Neural cell (in vitro differentiated cells): ENCODE measurements around the gene TNNT3. TPM values are rescaled to one million over a fixed set of nuclear protein-coding genes. Genes with fewer than 3 reads are reported as not detected.

Experiments used
- H2AFZ ChIP-seq: fragments of 200-600, 300-800 bp; sonication (generic), shearing (Covaris generic); 2 replicates; pipeline ENCODE4 v1.6.0; 2014; ENCODE audit warnings: low read depth, mild to moderate bottlenecking, antibody characterized with exemption, low read length, moderate library complexity
- H3F3A ChIP-seq: fragments of 200-600 bp; shearing (Covaris generic); 2 replicates; pipeline ENCODE4 v1.6.1; 2016; ENCODE audit warnings: mild to moderate bottlenecking, moderate library complexity, mixed read lengths, antibody characterized with exemption, low read length; ENCODE audit not compliant: insufficient read depth, poor library complexity, severe bottlenecking
- H3K27ac ChIP-seq: fragments of 200-600, 300-800 bp; sonication (generic), shearing (Covaris generic); 2 replicates; pipeline ENCODE4 v1.5.1; 2014; ENCODE audit warnings: mild to moderate bottlenecking, low read length, moderate library complexity
- H3K27me3 ChIP-seq: fragments of 300-800, 200-600 bp; sonication (generic), shearing (Covaris generic); 2 replicates; pipeline ENCODE4 v1.6.0; 2014; ENCODE audit warnings: mild to moderate bottlenecking, low read depth, low read length, moderate library complexity; ENCODE audit not compliant: insufficient read depth
- H3K36me3 ChIP-seq: fragments of 300-800, 200-600 bp; sonication (generic), shearing (Covaris generic); 2 replicates; pipeline ENCODE4 v1.5.1; 2014; ENCODE audit warnings: mild to moderate bottlenecking, antibody characterized with exemption, low read length, moderate library complexity; ENCODE audit not compliant: insufficient read depth
- H3K4me2 ChIP-seq: fragments of 300-800, 200-600 bp; sonication (generic), shearing (Covaris generic); 2 replicates; pipeline ENCODE4 v1.6.0; 2014; ENCODE audit warnings: mild to moderate bottlenecking, low read length
- H3K4me3 ChIP-seq: fragments of 300-800, 200-600 bp; sonication (generic), shearing (Covaris generic); 2 replicates; pipeline ENCODE4 v1.5.1; 2014; ENCODE audit warnings: mild to moderate bottlenecking, low read length, moderate library complexity
- H3K79me2 ChIP-seq: fragments of 200-600 bp; shearing (Covaris generic); replicated peaks from 2 replicates; pipeline ENCODE4 v1.6.0; 2014; ENCODE audit warnings: mild to moderate bottlenecking, low read length, moderate library complexity; ENCODE audit not compliant: insufficient read depth
- H3K9ac ChIP-seq: fragments of 300-800, 200-600 bp; sonication (generic), shearing (Covaris generic); 2 replicates; pipeline ENCODE4 v1.6.1; 2016; ENCODE audit warnings: mild to moderate bottlenecking, low read length, mixed read lengths
- H3K9me2 ChIP-seq: fragments of 200-600 bp; shearing (Covaris generic); 2 replicates; pipeline ENCODE4 v1.6.1; 2016; ENCODE audit warnings: mild to moderate bottlenecking, low read length, mixed read lengths; ENCODE audit not compliant: insufficient read depth
- H3K9me3 ChIP-seq: fragments of 200-600, 300-800 bp; sonication (generic), shearing (Covaris generic); 2 replicates; pipeline ENCODE4 v1.6.1; 2016; ENCODE audit warnings: mild to moderate bottlenecking, mixed run types, low read length, moderate library complexity, mixed read lengths
- H4K20me1 ChIP-seq: fragments of 200-600 bp; shearing (Covaris generic); 2 replicates; pipeline ENCODE4 v1.6.1; 2016; ENCODE audit warnings: mild to moderate bottlenecking, mixed run types; ENCODE audit not compliant: insufficient read depth
- CTCF ChIP-seq: fragments of 450-650 bp; IDR thresholded peaks from 2 replicates; pipeline ENCODE4 v1.5.1; 2014; ENCODE audit warnings: antibody characterized with exemption, mild to moderate bottlenecking, moderate library complexity; ENCODE audit not compliant: poor library complexity, severe bottlenecking
- EP300 ChIP-seq: fragments of 450-650 bp; conservative IDR thresholded peaks from 2 replicates; pipeline ENCODE4 v1.6.1; 2014; ENCODE audit warnings: antibody characterized with exemption, mild to moderate bottlenecking, moderate library complexity; ENCODE audit not compliant: poor library complexity, severe bottlenecking
- MXI1 ChIP-seq: fragments of 450-650 bp; conservative IDR thresholded peaks from 2 replicates; pipeline ENCODE4 v1.6.1; 2014; ENCODE audit warnings: antibody characterized with exemption, mild to moderate bottlenecking; ENCODE audit not compliant: poor library complexity, severe bottlenecking
- POLR2AphosphoS5 ChIP-seq: IDR thresholded peaks from 2 replicates; pipeline ENCODE4 v1.6.1; 2012
- REST ChIP-seq: IDR thresholded peaks from 2 replicates; pipeline ENCODE4 v1.6.1; 2012; ENCODE audit warnings: borderline replicate concordance
- SMC3 ChIP-seq: fragments of 450-650 bp; conservative IDR thresholded peaks from 2 replicates; pipeline ENCODE4 v1.6.1; 2014; ENCODE audit warnings: antibody characterized with exemption, mild to moderate bottlenecking, moderate library complexity; ENCODE audit not compliant: poor library complexity
- TAF1 ChIP-seq: IDR thresholded peaks from 2 replicates; pipeline ENCODE4 v1.6.1; 2012; ENCODE audit warnings: low read depth
- polyA plus RNA-seq: library from polyadenylated mRNA; depleted of rRNA; stranded (reverse); fragments of >200 nt; gene quantifications from 2 replicates; pipeline ENCODE4 v1.2.3, GENCODE V29; 2014

The TNNT3 gene
- polyA plus RNA-seq, 1 donor from 2014 or later, result not detected

GRCh38 chr11:1878137-1879031, 41.1 kb upstream of the TNNT3 start:
- no peaks in the 10 kb centered on the region for H3F3A ChIP-seq
- no peaks in the 10 kb centered on the region for H3K79me2 ChIP-seq
- H3K27me3 ChIP-seq, result no peaks in the 10 kb centered on the region
- H3K27ac ChIP-seq, result no peak overlapping the region
- H3K36me3 ChIP-seq, result no peaks in the 10 kb centered on the region
- H3K4me3 ChIP-seq, result no peak overlapping the region
- H3K9me2 ChIP-seq, result no peaks in the 10 kb centered on the region
- H2AFZ ChIP-seq, result no peak overlapping the region
- H4K20me1 ChIP-seq, result no peaks in the 10 kb centered on the region
- no peak overlapping the region for H3K4me2 ChIP-seq
- no peak for TF ChIP-seq EP300
- TF ChIP-seq MXI1, result no peak
- no peak for TF ChIP-seq POLR2AphosphoS5
- no peak for TF ChIP-seq TAF1
- no peak for TF ChIP-seq SMC3
- no peak overlapping the region for H3K9ac ChIP-seq
- H3K9me3 ChIP-seq, result no peaks in the 10 kb centered on the region

GRCh38 chr11:1879342-1879940, 40.1 kb upstream of the TNNT3 start:
- TF ChIP-seq CTCF, result no peak
- no peak for TF ChIP-seq MXI1
- TF ChIP-seq REST, result no peak
- H3F3A ChIP-seq, result no peaks in the 10 kb centered on the region
- no peak overlapping the region for H3K4me3 ChIP-seq
- no peak overlapping the region for H2AFZ ChIP-seq
- H3K9me2 ChIP-seq, result no peaks in the 10 kb centered on the region
- no peaks in the 10 kb centered on the region for H3K9me3 ChIP-seq
- H3K36me3 ChIP-seq, result no peaks in the 10 kb centered on the region
- H3K79me2 ChIP-seq, result no peaks in the 10 kb centered on the region
- H3K9ac ChIP-seq, result no peak overlapping the region
- H3K4me2 ChIP-seq, result no peak overlapping the region
- no peaks in the 10 kb centered on the region for H3K27me3 ChIP-seq
- no peaks in the 10 kb centered on the region for H4K20me1 ChIP-seq
- no peak overlapping the region for H3K27ac ChIP-seq
